GM13976 (cell line): ENCODE data around the gene ZNF497.
"Not testable (repeated sequence)": the region's sequence is repeated elsewhere in the genome, so short reads cannot be mapped to it uniquely, and the experiment has no call there.

Source experiments
- DNase-seq: peaks from one replicate; pipeline ENCODE4 v3.0.0; 2012; ENCODE audit warnings: low spot score
- CTCF ChIP-seq: IDR thresholded peaks from 2 replicates; pipeline ENCODE4 v1.5.1; 2012; ENCODE audit warnings: borderline replicate concordance, mild to moderate bottlenecking; ENCODE audit not compliant: insufficient read depth; ENCODE audit errors: extremely low read depth, missing control alignments, control extremely low read depth
- in situ Hi-C: fragments of 300-500 bp; cut with MboI; formaldehyde crosslinking; loops from one replicate; pipeline ENCODE4 v1.12.0; 2022; ENCODE audit warnings: low sequenced_read_pairs, mixed read lengths, inconsistent platforms; ENCODE audit not compliant: unreplicated experiment

Gene ZNF497

GRCh38 chr19:58317476-58318072, 45.0 kb downstream of the ZNF497 start:
- no peak for DNase-seq
- no peak for TF ChIP-seq CTCF
- in situ Hi-C loops = no loop called here

DNA sequence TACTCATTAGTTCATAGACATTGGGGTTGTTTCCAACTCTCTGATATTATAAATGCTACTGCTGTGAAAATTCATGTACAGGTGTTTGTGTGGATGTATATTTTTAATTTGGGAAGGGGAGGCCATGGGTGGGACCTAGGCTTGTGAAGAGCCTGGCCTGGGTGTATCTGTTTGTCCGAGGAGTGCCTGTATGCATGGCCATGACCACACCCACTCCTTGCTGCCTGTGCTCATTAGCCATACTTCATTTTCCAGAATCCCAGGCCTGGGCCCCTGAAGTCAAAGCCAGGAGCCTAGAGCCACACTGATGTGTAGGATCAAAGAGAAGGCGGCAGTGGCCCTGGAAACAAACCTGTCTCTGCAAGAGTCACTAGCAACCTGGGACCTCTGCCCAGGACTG, 47.0 kb downstream of the ZNF497 start:
- in situ Hi-C loops = no loop called here
- DNase-seq = no peak
- no peak for TF ChIP-seq CTCF

DNA sequence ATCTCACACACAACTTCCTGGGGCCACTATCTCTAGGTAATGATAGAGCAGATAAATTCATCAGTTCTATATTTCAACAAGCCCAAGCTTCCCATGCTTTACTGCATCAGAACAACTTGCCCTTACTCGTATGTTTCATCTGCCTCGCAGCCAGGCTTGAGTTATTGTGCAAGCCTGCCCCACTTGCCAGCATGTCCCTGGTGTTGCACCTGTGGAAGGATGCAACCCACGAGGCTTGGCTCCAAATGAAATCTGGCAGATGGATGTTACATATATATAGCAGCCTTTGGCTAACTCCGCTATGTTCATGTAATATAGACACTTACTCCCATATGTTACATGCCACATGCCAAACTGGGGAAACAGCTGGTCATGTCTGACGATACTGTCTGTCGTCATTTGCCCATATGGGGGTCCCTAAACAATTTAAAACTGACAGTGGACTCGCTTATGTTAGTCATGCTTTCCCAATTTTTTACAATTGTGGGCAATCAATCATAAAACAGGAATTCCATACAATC, 51.1 kb downstream of the ZNF497 start:
- no peak for DNase-seq
- in situ Hi-C loops = no loop called here
- no peak for TF ChIP-seq CTCF

- not testable (repeated sequence) for DNase-seq
These were observed 51.9 kb downstream of the ZNF497 start for GRCh38 chr19:58310685-58311084.

DNA sequence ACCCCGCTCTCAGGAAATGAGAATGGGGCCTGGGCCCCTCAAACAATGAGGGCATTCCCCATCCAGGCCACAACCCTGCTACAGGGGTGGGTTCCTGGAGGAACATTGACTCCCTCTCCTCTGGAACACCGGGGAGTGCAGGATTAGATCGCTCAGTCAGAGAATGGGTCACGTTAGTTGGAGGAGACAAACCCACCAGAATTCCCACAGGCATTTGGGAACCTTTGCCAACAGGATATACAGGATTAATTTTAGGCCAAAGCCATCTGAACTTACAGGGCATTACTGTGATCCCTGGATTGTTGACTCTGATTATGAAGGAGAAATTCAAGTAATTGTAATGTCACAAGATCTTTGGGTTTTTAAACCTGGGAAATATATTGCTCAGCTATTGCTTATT, 54.8 kb downstream of the ZNF497 start:
- in situ Hi-C loops = no loop called here
- no peak for TF ChIP-seq CTCF
- DNase-seq = no peak

More at GRCh38 chr19:58310685-58311084, 51.9 kb downstream of the ZNF497 start:
- in situ Hi-C loops = not testable (repeated sequence)

- no peak for TF ChIP-seq CTCF
- in situ Hi-C loops = no loop called here
- DNase-seq = peak; percentile 52
These were observed 56.6 kb downstream of the ZNF497 start for GRCh38 chr19:58305932-58306323.

DNA sequence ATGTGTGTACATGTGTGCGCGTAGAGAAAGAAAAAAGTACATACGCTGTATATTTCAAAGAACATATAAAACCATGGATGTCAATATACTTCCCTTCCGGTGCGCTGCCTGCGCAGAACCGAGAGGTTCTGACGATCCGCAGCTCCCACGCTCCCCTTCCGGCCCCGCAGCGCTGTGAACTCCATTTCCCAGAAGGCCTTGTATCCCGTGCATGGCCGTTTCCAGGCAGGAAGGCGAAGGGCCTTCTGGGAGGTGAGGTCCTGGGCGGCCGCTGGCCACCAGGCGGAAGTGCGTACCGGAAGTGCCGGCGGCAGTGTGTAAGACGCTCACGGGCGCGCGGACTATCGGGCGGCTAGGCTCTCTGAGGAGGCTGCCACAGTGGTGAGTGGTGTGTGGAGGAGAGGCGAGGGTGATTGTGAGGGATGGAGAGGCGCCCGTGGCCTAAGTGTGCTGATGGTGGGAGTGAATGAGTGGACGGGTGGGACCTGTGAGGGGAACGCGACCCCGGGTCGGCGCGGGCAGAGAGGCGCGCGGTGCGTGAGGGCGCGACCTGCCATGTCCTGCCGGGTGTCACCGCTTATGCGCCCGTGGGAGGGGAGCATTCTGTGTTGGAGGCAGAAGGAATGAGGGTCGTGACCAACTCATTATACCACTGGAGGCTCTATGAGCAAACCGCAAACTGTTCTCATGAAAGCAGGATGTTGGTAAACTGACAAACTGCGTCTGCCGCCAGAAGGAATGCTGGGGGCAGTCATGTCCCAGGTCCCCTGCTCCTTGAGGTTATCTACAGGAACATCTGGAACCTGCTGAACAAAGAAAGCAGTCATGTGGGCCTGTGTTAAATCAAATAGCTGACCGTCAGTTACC, 57.3 kb downstream of the ZNF497 start, which contains the start of gene ERVK3-1:
ERVK3-1 (plus strand) TSS at position 313 of the 867 bp plus-strand sequence. CDS start 6,792 bp downstream, outside the sequence.
- DNase-seq = peak; percentile 98
- in situ Hi-C loops = no loop called here
- no peak for TF ChIP-seq CTCF
